LoVo (cell line): Measurements from ENCODE around the gene IFNL2.
"Not testable (repeated sequence)": the region's sequence is repeated elsewhere in the genome, so short reads cannot be mapped to it uniquely, and the experiment has no call there.

ENCODE experiments used
- DNase-seq: peaks from one replicate; pipeline ENCODE4 v3.0.0-alpha.2; 2016; ENCODE audit warnings: low spot score

Gene IFNL2

DNA sequence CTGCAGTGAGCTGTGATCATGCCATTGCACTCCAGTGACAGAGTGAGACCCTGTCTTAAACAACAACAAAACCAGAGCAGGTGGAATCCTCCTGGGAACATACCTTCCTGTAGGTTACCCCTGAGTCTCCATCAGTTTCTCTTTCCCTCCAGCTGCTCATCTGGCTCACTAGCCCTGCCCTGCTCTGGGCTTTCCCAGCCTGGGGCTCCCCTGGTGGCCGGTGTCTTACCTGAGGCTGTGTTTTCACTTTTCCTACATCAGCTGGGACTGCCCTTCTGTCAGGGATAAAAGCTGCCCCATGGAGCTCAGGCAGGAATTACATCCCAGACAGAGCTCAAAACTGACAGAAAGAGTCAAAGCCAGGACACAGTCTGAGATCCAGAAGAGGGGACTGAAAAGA is at the start of gene IFNL2:
TSS of gene IFNL2 (plus strand) at position 312 of the 400 bp plus-strand sequence. CDS start 173 bp downstream, outside the sequence.
- not testable (repeated sequence) for DNase-seq

- DNase-seq = not testable (repeated sequence)
These were observed 49.1 kb upstream of the IFNL2 start for GRCh38 chr19:39219108-39219507.

- no peak for DNase-seq
These were observed 44.4 kb upstream of the IFNL2 start for GRCh38 chr19:39223703-39224279.

DNA sequence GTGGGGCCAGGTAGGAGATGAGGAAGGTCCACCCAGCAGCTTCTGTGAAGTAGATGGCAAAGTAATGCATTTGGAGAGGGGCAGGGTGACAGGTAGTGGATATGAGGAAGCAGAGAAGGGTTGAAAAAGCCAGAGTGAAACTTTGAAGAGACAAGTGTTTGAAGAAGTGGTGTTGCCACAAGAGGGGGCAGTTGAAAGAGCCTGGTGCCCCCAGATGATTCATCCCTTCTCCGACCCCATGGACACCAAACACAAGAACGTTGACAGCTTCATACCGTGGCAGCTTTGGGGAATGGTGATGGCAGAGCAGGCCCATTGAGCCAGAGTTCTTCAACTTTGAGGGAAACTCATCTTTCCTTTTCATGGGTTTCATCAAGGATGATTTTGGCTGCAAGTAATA is 43.3 kb upstream of the IFNL2 start:
- no peak for DNase-seq

DNA sequence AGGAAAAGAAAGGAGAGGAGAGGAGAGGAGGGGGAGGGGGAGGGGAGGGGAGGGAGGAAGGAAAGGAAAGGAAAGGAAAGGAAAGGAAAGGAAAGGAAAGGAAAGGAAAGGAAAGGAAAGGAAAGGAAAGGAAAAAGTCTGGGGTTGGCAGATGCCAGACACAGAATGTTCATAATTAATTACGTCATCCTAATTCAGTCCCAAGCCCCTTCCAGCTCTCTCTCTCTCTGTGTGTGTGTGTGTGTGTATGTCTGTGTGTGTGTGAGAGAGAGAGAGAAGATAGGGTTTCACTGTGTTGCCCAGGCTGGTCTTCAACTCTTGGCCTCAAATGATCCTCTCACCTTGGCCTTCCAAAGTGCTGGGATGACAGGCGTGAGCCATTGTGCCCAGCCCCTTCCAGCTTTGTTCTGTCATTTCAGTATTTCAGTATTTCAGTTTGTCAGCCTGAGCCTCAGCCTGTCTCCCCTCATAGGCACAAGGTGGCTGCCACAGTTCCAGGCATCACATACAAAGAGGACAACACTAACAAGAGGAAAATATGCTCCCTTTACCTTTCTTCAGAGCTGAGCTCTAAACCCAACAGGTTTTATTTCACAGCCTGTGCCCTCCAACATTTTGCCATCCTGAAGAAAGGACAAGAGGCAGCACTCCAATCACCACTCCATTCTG is 38.0 kb upstream of the IFNL2 start:
- no peak for DNase-seq

DNA sequence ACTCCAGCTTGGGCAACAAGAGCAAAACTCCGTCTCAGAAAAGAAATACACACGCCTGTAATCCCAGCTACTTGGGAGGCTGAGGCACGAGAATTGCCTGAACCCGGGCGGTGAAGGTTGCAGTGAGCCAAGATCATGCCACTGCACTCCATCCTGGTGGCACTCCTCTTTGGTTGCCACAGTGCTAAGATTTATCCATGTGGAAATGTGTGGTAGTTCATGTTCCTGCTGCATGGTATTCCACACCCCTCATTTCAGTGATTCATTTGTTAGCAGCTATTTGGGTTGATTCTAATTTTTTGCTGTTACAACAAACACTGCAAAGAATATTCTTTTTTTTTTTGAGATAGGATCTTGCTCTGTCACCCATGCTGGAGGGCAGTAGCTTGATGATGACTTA is 35.5 kb upstream of the IFNL2 start:
- no peak for DNase-seq

- DNase-seq = no peak
These were observed 31.7 kb upstream of the IFNL2 start for GRCh38 chr19:39236527-39236926.

DNA sequence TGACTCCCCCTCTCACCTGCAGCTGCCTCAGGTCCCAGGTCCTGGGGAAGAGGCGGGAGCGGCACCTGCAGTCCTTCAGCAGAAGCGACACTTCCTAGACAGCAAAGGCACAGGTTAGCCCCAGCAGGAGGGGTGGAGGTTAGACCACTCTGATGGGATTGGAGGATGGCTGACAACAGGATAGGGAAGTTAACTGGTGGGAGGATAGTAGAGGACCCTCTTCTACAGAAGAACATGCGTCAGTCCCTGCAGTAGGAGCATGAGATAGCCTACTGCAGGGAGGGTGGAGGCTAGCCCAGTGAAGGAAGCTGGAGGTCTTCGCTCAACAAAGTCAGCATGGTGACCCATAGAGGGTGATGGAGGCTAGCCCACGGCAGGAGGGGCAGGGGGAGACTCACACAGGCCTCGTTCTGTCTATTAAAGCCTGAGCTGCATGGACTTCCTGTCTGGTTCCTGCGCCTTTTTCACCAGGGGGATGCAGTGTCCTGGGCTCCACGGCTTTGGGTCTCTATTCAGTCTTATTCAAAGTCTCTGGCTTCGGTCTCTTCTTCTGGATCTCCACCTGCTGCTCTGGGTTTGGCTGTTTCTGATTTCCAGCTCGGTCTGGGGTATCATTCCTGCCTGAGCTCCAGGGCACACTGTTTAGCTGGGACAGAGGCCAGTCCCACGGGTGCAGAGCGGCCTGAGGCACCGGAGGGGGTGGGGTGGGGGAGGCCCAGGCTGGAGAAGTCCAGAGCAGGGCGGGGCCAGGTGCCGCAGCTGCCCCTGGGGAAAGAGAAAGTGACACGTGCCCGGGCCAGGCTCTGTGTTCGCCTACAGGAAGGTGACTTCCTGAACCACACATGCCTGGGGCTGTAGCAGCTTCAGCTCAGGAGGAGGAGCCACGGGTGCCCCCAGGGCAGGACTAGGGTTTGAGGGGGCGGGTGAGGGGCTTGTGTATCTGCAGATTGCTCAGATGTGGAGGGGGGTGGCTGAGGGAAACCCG is 30.7 kb upstream of the IFNL2 start:
- DNase-seq = peak; percentile 75

GRCh38 chr19:39238209-39238608 is 30.0 kb upstream of the IFNL2 start:
- DNase-seq = no peak

DNA sequence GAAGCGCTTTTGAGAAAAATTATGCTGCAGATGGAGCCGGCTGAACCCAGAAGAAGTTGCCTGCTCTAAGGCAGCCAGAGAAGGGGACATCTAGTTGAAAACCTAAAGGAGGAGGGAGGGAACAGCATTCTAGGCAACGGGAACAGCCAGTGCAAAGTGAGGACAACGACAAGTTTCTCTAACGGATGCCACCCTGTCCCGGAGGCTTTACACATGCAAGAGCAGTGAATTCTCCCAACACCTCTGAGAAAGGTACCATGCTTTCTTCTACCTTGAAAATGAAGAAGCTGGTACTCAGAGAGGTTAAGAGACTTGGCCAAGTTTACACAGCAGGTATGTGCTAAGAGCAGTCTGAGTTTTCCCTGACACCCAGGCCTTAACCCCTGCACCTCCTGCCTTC is 29.3 kb upstream of the IFNL2 start:
- no peak for DNase-seq

DNA sequence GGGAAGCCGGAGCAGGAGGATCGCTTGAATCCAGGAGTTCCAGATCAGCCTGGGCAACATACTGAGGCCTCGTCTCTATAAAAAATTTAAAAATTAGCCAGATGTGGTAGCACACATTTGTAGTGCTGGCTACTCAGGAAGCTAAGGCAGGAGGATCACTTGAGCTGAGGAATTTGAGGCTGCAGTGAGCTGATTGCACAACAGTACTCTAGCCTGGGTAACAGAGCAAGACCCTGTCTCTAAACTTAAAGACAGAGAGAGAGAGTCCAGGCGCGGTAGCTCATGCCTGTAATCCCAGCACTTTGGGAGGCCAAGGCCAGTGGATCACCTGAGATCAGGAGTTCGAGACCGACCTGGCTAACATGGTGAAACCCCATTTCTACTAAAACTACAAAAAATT is 27.8 kb upstream of the IFNL2 start:
- no peak for DNase-seq

GRCh38 chr19:39243741-39244140 is 24.5 kb upstream of the IFNL2 start:
- DNase-seq = not testable (repeated sequence)

- not testable (repeated sequence) for DNase-seq
These were observed 23.6 kb upstream of the IFNL2 start, which contains the start of gene IFNL3 for GRCh38 chr19:39244410-39245100. TSS of gene IFNL3 (minus strand) at chr19:39245006. CDS start at chr19:39244967, 39 bp downstream.

DNA sequence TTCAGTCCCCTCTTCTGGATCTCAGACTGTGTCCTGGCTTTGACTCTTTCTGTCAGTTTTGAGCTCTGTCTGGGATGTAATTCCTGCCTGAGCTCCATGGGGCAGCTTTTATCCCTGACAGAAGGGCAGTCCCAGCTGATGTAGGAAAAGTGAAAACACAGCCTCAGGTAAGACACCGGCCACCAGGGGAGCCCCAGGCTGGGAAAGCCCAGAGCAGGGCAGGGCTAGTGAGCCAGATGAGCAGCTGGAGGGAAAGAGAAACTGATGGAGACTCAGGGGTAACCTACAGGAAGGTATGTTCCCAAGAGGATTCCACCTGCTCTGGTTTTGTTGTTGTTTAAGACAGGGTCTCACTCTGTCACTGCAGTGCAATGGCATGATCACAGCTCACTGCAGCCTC is 23.0 kb upstream of the IFNL2 start:
- not testable (repeated sequence) for DNase-seq

- DNase-seq = no peak
These were observed 21.1 kb upstream of the IFNL2 start for GRCh38 chr19:39246951-39247669.

GRCh38 chr19:39247701-39248664 is 20.2 kb upstream of the IFNL2 start:
- no peak for DNase-seq

DNA sequence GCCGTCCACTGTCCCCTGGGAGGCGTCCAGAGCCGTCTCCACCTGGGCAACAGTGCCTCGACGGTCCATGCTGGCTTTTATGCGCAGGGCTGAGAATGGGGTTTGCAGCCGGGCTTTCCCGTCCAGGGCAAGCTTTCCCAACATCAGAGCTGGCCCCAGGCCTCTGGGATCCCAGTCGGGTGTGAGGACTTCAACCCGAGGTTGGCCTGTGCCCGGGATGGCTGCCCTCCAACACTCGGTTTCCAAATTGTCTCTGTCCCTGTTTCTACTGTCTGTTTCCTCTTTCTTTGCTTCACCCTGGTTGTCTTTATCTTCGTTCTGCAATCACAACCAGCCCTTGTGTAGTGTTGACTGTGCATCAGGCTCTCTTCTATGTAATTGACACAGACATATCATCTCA is 19.4 kb upstream of the IFNL2 start, which contains the start of gene IFNL4:
TSS of gene IFNL4 (minus strand) at position 51 of the 400 bp plus-strand sequence.
- no peak for DNase-seq

- no peak for DNase-seq
These were observed 17.1 kb upstream of the IFNL2 start for GRCh38 chr19:39251081-39251480.

DNA sequence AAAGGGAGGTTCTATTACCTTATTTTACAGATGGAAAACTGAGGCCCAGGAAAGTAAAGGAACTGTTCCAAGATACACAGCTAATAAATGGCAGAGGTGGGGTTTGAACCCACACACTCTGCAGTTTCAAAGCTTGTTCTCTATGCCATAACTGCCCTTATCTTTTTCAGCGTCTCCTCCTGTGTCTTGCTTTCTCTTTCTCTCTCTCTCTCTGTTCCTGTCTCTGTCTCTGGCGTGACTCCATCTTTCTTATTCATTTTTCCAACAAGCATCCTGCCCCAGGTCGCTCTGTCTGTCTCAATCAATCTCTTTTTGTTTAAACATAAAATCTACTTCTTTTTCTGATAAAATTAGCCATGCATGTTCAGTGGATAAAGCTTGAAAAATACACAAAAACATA is 16.4 kb upstream of the IFNL2 start:
- no peak for DNase-seq

- no peak for DNase-seq
These were observed 15.7 kb upstream of the IFNL2 start for GRCh38 chr19:39252458-39252857.
